RPMI7951 (cell line): ENCODE data around the gene ZKSCAN8. TPM values are rescaled to one million over a fixed set of nuclear protein-coding genes. Genes with fewer than 3 reads are reported as not detected.

ENCODE experiments used
- DNase-seq: peaks from one replicate; pipeline ENCODE4 v3.0.0-alpha.2; 2012; ENCODE audit warnings: low read depth
- total RNA-seq: library from RNA; depleted of rRNA; stranded (reverse); fragments of >200 nt; shearing (Covaris generic); gene quantifications from 2 replicates; pipeline ENCODE4 v1.2.3, GENCODE V29; 2014

The ZKSCAN8 gene
- total RNA-seq, 1 experiment from 2014 or later: 12.9 TPM

- no peak for DNase-seq
These were observed 1.7 kb upstream of the ZKSCAN8 start for GRCh38 chr6:28139860-28140543.

- DNase-seq: no peak
These were observed 1.1 kb upstream of the ZKSCAN8 start for GRCh38 chr6:28140616-28141015.

DNA sequence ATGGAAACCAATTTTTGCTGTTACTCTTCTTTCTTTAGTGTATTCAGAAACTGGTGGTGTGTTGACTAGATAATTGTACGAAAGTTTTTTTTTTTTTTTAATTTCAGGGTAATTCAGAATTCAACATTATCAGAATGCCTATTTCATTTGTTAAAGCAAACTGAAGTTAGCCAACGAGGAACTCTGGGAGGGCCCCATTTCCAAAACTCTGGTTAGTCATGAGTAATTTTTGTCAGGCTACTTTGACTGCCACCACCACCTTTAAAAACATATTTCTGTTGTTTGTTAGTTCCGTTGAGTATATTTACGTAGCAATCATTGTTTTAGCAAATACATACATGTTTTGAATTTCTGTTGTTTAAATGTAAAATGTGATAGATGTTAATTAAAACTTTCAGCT is 763 bp downstream of the ZKSCAN8 start:
- DNase-seq: no peak

DNA sequence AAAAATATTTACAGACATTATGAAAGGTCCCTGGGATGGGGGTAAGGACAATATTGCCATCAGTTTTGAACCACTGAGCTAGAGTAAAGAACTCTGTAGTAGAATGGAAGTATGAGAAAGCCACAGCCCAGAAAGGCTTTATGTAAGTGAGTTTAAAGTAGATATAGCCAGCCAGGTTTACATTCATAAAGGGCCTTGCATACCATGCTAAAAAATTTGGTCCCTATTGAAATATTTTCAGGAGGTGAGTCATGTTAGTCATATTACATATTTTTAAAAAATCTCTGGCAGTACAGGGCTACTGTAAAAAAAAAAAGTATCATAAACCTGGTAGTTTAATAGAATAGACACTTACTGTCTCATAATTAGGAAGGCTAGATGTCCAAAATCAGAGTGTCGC is 3.5 kb downstream of the ZKSCAN8 start:
- DNase-seq: no peak

- DNase-seq: no peak
These were observed 10.8 kb downstream of the ZKSCAN8 start for GRCh38 chr6:28152531-28152930.

- DNase-seq: no peak
These were observed 11.9 kb downstream of the ZKSCAN8 start for GRCh38 chr6:28153546-28153945.

- DNase-seq: no peak
These were observed 12.7 kb downstream of the ZKSCAN8 start for GRCh38 chr6:28154357-28154756.

GRCh38 chr6:28158318-28158717 is 16.6 kb downstream of the ZKSCAN8 start:
- no peak for DNase-seq

DNA sequence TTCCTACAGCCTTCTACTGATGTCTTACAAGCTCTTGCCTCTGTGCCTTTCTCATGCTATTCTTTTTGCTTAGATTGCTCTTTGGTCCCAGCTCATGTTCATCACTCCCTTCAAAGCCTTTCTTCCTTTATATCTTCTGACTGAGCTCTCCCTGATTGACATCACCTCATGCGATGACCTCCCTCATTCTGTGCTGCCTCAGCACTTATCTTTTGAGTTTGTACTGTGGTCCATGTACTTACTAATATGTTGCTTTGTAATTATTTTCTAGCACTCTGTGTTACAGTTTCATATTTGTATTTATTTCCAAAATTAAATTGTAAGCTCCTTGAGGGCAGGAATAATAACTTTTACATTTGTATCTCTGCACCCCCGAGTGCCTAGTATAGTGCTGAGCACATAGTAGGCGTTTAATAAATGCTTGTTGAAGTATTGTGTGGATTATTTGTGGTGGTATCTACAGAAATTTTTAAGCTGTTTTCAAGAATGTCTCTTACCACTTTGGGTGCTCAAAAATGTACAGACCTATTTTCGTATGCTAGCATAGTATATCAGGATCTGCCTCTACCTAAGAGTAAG is 17.4 kb downstream of the ZKSCAN8 start:
- no peak for DNase-seq

DNA sequence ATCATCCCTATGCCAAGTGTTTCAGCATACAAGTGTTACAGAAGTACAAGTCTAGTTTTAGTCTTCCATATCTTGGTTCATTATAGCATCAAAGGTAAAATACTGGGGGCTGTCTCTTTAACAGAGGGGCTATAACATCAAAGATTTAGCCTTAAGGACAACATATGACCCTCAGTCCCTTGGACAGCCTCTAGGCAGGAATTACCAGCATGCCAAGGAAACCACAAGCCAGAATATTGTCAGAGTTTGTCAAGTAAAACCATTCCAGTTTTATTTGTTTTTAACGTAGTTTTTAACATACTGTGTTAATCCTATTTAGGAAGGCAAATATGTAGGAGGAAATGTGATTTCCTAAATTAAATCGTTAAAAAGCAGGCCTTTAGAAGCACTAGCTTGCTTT is 18.6 kb downstream of the ZKSCAN8 start:
- DNase-seq: peak; percentile 3

DNA sequence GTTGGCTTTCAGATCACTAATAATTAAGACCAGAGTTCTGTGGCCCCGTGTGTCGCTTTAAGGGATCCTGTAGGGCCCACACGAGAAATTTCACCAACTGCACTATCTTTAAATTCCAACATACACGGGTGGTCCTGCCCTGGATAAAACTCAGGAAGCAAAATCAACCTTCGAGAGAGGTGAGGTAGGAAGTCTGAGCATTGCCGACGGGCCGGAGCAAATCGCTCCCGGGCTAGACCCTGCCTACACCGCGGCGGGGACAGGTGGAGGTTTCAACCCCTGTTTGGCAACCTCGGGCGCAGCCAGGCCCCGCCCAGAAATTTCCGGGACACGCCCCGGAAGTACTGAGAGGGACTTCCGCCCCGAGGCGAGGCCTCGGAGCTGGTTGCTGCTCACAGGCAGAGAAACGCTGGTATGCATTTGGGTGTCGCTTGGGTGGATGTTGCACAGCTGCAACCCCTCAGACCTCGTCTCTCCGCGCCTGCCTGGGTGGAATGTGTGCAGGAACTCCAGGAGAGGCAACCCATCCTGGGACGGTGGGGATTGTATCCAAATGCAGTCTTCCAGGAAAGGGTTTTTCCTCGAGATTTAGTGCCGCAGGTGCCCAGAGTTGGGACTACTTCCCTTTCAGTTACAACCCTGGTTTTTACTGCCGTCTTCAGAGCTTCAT is 19.9 kb downstream of the ZKSCAN8 start:
- peak; percentile 58 for DNase-seq

- no peak for DNase-seq
These were observed 23.9 kb downstream of the ZKSCAN8 start for GRCh38 chr6:28165563-28165962.

GRCh38 chr6:28167068-28167467 is 25.4 kb downstream of the ZKSCAN8 start:
- DNase-seq: peak; percentile 58

DNA sequence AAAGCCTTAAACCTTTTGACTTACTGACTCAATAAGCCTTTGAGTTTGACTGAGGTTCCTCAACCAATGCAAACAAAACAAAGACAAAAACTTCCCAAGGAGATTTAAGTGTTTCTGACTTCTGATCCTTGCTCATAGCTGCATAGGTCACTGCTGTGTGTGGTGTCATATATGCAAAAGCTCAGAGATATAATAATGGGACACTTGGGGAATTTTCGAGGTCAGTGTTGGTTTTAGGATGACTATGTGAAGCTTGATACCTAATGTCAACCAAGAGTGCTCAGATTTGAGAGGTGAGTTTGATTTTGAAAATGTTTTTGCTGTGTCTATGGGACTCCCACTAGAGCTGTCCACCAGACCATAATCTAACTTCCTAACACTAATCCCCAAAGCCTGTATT is 26.2 kb downstream of the ZKSCAN8 start:
- no peak for DNase-seq

GRCh38 chr6:28171271-28171670 is 29.6 kb downstream of the ZKSCAN8 start:
- no peak for DNase-seq

DNA sequence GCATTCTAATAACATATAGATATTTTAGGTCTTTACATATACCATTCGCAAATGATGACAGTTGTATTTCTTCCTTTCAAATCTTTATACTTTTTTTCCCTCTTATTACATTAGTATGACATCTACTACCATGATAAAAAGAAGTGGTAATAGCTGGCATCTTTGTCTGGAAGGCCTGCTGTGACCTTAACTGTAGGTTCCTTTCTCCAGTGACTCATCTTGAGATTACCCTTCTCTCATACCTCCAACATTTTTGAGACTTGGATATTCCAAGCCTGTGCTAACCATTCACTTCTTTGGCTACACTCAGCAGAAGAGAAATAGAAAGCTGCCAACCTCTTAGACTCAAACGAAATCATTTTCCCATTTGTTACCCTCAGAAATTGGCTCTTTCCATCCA is 30.3 kb downstream of the ZKSCAN8 start:
- no peak for DNase-seq

- no peak for DNase-seq
These were observed 34.7 kb downstream of the ZKSCAN8 start for GRCh38 chr6:28176373-28176772.

DNA sequence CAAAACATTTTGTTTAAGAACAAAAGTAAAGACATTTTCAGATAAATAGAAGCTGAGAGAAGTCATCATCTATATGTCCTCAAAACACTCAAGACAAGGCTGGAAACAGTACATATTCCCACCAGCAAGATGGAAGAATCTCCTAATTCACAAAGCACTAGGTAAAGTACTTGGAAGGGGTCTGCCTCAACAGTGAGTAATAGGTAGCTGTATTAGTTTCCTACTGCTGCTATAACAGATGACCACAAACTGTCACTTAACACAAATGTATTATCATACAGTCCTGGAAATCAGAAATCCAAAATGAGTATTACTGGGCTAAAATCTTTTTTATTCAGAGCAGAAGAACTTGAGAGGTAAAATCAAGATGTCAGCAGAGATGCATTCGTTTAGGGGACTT is 40.6 kb downstream of the ZKSCAN8 start:
- DNase-seq: no peak

DNA sequence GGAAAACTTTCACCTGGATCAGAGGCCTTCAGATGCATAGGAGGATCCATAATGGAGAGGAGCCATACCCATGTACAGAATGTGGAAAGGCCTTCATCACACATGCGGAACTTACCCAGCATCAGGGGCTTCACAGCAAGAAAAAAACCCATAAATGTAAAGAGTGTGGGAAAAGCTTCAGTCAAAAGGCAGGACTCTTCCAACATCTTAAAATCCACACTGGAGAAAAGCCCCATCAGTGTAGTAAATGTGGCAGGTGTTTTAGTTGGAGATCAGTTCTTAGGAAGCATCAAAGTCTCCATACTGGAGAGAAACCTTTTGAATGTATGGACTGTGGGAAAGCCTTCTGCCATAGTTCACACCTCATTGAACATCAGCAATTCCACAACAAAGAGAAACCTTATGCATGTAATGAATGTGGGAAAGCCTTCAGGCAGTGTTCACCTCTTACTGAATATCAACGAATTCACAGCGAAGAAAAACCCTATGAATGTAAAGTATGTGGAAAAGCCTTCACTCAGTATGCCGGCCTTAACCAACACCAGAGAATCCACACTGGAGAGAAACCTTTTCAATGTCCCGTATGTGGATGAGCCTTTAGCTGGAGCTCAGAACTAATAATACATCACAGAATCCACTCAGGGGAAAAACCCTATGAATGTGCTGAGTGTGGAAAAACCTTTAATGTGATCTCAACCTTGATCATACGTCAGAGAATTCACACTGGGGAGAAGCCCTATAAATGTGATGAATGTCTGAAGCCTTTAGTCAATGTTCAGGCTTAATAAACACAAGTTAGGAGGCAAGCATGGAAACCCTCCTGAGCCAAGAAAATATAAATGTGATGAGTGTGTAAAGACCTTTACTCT is 46.7 kb downstream of the ZKSCAN8 start:
- DNase-seq: no peak

DNA sequence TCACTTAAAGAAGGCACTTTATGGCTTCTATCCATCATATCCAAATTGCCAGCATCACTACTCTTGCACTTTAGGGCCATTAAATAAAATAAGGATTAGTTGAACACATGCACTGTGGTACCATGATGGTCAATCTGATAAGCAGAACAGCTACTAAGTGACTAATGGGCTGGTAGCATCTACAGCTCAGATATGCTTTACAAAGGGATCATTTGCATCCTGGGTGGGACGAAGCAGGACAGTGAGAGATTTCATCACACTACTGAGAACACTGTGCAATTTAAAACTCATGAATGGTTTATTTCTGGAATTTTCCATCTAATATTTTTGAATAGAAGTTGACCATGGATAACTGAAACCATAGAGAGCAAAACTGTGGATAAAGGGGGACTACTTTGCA is 58.3 kb downstream of the ZKSCAN8 start:
- no peak for DNase-seq

- no peak for DNase-seq
These were observed 61.5 kb downstream of the ZKSCAN8 start for GRCh38 chr6:28203201-28203600.

GRCh38 chr6:28205879-28206278 is 64.2 kb downstream of the ZKSCAN8 start:
- DNase-seq: no peak
